ENCODE measurements around the gene CASP5.

DNA sequence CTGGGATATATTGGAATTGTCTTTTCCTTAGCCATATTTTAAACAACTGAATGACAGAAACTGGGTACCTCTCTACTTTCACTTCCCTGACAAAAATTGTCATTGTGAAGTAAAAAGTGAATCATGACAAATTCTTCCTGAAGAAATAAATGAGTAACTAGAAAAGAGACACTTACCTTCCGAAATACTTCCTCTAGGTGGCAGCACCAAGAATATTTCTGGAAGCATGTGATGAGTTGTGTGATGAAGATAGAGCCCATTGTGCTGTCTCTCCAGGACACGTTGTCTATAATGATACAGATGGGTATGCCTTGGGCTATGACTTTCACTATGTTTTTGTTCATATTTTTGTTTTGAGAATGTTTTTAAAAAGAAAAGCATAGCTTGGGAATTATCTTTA, 76.1 kb downstream of the CASP5 start:
- no peak for TF ChIP-seq POLR2A (IDR thresholded peaks at IDR 0.05)
- TF ChIP-seq, protein P1, sequence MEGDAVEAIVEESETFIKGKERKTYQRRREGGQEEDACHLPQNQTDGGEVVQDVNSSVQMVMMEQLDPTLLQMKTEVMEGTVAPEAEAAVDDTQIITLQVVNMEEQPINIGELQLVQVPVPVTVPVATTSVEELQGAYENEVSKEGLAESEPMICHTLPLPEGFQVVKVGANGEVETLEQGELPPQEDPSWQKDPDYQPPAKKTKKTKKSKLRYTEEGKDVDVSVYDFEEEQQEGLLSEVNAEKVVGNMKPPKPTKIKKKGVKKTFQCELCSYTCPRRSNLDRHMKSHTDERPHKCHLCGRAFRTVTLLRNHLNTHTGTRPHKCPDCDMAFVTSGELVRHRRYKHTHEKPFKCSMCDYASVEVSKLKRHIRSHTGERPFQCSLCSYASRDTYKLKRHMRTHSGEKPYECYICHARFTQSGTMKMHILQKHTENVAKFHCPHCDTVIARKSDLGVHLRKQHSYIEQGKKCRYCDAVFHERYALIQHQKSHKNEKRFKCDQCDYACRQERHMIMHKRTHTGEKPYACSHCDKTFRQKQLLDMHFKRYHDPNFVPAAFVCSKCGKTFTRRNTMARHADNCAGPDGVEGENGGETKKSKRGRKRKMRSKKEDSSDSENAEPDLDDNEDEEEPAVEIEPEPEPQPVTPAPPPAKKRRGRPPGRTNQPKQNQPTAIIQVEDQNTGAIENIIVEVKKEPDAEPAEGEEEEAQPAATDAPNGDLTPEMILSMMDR (IDR thresholded peaks at IDR 0.05): peak in 3 of 7 experiments; percentile 41 to 43 (median 43)
- no peak for TF ChIP-seq POLR2AphosphoS5 (IDR thresholded peaks at IDR 0.05)
- TF ChIP-seq EP300 (IDR thresholded peaks at IDR 0.05): no peak
